HG02938 (cell line): ENCODE data around the gene CZIB.

Experiments used
- ATAC-seq: cut with Tn5 transposase; IDR thresholded peaks from one replicate; pipeline ENCODE4 v1.9.1; 2021; ENCODE audit warnings: mild to moderate bottlenecking, moderate library complexity; ENCODE audit not compliant: unreplicated experiment

Gene CZIB

DNA sequence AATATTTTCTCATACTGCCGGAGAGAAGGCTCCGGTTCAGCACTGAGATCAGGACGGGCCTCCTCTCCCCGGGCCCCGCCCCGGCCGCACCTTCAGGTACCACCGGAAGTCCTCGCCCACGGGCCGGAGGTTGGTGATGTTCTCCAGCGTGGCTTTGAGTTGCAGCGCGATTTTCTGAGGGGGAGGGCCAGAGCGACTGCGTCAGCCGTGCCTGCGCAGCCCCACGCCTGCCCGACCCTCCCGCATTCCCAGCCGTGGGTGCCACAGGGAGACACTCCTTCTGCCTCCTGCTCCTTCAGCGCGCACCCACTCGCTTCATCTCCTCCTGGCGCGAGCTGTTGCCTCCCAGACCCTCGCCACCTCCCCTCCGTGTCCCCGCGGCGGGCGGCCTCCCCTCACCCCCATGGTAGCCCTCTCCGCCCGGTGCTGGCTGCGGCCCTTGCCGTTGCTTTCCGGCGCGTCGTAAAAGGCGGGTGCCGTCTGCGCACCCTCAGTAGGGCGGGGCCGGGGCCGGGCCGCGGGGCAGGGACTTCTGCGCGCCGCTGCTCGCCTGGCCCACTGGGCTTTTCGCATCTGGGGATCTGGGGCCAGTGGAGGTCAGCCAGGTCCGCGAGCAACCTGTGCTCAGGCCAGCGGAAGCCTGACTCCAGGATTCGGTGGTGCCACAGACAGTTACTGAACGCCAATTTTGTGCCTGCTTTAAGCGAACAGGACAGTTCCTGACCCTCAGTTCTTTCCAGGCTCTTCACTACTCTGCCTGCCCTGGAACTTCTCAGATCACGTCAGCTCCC is at the start of gene CZIB:
CZIB (minus strand) TSS at position 464 of the 791 bp plus-strand sequence; CDS start at position 405, 59 bp downstream.
- peak; percentile 97 for ATAC-seq

GRCh38 chr1:53270107-53270506 is 49.7 kb upstream of the CZIB start:
- ATAC-seq, result no peak

- no peak for ATAC-seq
Measured at GRCh38 chr1:53267761-53268160, 47.3 kb upstream of the CZIB start.

DNA sequence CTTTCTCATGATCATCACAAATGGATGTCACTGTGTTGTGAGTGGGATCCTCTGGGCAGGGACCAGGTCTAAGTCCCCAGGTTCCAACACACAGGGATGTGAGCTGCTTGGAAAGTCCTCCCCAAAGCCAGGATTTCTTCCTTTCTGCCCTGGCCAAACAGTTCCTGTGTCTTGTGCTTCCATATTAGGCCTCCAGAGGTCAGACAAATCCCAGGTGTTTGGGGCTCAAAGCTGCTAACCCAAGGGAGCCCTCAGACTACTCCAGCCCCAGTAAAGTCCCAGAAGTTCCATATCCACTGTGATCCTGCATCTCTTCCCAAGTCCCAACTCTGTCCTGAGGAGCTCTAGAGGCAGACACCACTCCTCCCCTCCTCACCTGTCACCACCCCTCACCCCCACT is 45.6 kb upstream of the CZIB start:
- ATAC-seq, result no peak

DNA sequence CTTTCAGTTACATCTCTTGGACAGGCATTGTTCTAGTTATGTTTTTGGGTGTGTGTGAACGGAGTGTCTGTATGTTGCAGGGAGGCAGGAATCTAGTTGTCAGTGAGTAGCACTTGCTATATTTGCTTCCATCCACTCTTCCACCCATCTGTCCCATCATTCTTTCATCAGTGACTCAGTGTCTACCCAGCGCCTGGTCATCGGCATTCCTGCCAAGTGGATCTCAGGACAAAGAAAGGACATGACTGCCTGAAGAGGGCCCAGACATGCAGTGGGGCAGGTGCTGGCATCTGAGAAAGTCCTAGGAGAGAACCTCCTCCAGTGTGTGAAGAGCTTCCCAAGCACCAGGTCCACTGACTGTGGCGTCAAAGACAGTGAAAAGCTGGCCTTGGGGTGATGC is 45.1 kb upstream of the CZIB start:
- ATAC-seq, result no peak

DNA sequence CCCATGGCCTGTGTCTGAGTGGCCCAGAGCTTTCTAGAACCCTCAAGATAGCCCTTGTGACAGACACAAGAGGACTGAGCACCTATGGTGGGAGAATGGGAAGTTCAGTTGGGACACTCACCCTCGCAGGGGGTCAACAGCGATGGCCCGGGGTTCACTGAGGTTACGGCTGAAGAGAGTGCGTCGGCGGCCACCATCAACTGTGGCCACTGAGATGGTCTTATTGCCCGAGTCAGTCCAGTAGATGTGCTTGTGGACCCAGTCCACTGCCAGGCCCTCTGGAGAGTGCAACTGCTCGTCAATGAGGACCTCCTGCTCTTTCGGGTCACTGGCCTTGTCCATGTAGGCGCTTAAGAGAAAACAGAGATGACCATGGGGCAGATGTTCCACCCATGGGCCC is 43.6 kb upstream of the CZIB start:
- no peak for ATAC-seq

DNA sequence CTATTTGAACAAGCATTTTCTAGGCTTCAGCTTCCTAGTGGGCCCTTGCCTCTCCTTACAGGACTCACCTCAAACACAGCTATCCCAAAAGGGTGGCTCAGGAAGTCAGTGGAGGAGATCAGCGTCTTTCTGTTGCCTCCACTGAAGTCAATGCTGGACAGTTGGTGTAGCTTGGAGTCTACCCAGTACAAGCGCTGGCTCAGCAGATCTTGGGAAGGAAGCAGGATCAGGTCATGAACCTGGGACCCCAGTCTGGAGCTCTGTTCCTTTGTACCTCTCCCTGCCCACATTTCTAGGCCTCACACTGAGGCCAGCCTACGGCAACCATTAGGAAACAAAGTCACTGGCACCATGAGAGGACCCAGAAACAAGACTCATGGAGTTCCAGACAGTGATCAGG is 41.6 kb upstream of the CZIB start:
- no peak for ATAC-seq

GRCh38 chr1:53260631-53261247 is 40.3 kb upstream of the CZIB start:
- ATAC-seq, result no peak

- ATAC-seq, result no peak
Measured at GRCh38 chr1:53259932-53260331, 39.5 kb upstream of the CZIB start.

GRCh38 chr1:53258216-53258615 is 37.8 kb upstream of the CZIB start:
- ATAC-seq, result no peak

DNA sequence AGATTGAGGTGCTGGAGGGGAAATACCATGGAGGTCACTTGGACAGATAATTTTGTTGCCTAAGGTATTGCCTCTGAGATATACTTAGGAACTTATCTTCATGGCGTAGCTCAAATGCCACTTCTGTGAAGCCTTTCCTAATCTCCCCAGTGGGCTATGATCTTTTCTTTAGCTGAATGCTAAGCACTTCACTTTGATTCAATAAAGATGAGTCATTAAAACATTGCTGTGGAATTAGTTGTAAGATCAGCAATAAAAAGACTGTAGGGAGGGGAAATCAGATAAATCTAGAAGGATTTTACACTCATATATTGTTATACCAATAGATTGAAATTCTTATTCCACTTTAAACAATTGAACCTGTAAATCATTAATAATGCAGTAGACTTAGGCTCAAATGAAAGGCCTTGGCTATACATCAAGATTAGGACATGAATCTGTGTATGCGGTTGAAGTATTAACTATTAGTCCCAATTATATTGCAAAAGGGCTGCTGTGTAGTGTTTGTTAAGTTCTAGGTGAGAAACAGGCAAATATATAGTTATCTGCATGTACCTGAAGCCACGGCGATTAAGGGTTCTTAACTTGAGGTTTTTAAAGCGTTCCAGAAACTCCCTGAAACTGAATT is 37.1 kb upstream of the CZIB start:
- ATAC-seq, result no peak

GRCh38 chr1:53256511-53257453 is 36.3 kb upstream of the CZIB start:
- no peak for ATAC-seq

GRCh38 chr1:53255031-53255430 is 34.6 kb upstream of the CZIB start:
- ATAC-seq, result no peak

DNA sequence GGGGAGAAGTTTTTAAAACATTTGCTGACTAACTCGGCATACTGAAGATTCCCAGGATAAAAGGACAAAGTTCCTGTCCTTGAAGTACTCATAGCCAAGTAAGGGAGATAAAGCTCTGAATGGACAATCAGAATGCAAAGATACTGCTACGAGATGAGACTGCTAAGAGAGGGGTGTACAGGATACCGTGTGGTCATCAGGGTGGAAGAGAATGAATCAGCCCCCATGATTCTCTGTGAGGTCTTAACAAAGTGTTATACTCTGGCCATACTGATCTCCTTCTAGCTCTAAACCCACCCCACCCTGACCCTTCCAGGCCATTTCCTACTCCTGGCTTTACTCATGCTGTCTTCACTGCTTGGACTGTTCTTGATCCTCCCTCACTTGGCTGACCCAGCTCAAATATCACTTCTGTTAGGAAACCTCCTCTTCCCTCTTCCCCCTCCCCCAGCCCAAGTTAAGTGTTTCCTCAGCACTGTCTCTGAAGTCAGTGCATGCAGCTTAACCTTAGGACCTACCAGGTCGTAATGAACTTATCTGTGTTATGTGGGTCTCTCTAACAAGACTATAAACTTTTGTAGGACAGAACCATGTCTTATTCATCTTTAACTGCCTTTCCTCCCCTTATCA is 33.7 kb upstream of the CZIB start:
- no peak for ATAC-seq

GRCh38 chr1:53250325-53250724 is 29.9 kb upstream of the CZIB start:
- no peak for ATAC-seq

GRCh38 chr1:53249706-53250105 is 29.3 kb upstream of the CZIB start:
- no peak for ATAC-seq

DNA sequence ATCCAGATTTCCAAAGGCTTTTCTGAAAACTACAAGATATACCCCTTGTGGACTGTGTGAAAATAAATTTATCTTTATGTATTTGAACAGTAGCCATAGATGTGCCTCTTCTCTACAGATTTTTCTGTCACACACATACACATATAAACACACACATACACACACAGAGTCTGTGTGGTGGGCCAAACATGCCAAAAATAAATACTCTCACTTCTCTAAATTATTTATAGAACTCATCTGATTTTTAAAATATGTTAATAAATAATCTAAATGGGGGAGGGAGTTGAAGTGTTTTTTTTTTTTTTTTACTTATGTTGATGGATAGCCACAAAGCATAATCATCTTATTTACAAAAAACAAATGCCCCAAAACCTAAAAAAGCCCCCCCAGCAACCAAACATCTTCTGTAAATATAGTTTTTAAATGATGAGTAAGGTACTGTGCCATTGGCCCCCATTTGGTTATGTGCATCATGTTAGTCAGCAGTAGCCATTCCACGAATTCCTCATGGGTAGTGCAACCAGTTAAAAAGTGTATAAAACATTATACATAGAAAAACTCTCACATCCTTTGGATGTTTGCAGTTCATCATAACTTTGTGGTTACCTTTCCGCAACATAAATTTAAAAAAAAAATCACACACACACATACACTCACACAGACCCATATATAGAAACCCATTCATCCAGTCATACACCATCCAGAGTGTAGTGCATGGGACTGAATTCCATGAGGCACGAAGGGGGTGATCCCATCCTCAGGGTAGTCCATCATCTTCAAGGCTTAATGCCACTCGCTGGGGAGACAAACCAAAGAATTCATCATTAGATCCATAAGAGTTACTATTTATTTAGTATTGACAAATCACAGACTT is 26.1 kb upstream of the CZIB start:
- ATAC-seq, result no peak

GRCh38 chr1:53244141-53244540 is 23.7 kb upstream of the CZIB start:
- no peak for ATAC-seq

GRCh38 chr1:53242381-53242780 is 21.9 kb upstream of the CZIB start:
- ATAC-seq, result no peak

- ATAC-seq, result no peak
Measured at GRCh38 chr1:53241828-53242227, 21.4 kb upstream of the CZIB start.
